AG09309 (cell line): ENCODE data around the gene BRAT1.

Experiments used
- DNase-seq: peaks from one replicate; pipeline ENCODE4 v3.0.0-alpha.2; 2010; ENCODE audit warnings: low read depth
- H3K4me3 ChIP-seq: 2 replicates; pipeline ENCODE4 v1.5.1; 2011; ENCODE audit warnings: mild to moderate bottlenecking, low read depth, low read length, moderate library complexity; ENCODE audit not compliant: control insufficient read depth
- TF ChIP-seq, protein P1 (sequence below): IDR thresholded peaks from 2 replicates; pipeline ENCODE4 v1.5.1; 2011; ENCODE audit warnings: mild to moderate bottlenecking, low read depth, low read length, inconsistent platforms; ENCODE audit not compliant: insufficient read depth, control insufficient read depth; ENCODE audit errors: missing control alignments

The BRAT1 gene

DNA sequence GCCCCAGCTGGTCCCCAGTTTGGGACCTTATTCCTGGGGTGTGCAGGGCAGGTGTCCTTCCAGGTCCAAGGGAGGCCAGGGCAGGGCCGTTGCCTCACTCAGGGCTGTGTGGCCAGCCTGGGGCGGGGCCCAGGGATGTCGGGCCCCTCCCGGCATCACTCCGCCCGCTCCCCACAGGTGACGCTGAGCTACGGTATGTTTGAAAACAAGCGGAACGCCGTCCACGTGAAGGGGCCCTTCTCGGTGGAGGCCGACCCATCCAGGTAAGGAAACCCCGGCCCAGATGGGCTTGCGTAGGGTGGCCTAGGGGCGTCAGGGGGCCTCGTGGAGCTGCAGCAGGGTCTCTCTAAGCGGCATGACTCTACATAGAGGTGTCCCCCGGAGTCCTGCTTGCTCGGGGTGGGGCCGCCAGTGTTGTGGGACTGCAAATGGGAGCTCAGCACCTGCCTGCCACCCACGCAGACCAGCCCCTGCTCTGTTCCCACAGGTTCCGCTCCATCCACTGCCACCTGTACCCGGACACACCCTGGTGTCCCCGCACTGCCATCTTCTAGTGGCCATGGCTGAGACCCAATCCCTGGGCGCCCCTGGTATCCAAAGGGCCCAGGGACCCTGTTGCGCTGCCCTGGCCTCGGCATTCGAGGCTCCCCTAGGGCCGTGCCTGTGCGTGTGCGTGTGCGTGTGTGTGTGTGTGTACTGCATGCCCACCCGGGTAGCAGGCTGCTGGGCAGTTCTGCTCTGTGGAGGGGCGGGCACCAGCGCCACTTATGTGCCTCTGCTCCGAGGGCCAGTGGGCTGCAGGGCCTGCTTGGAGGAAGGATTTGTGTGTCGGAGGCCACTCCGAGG, 28.4 kb downstream of the BRAT1 start:
- no peak overlapping the region for H3K4me3 ChIP-seq
- no peak for DNase-seq
- TF ChIP-seq, protein P1, sequence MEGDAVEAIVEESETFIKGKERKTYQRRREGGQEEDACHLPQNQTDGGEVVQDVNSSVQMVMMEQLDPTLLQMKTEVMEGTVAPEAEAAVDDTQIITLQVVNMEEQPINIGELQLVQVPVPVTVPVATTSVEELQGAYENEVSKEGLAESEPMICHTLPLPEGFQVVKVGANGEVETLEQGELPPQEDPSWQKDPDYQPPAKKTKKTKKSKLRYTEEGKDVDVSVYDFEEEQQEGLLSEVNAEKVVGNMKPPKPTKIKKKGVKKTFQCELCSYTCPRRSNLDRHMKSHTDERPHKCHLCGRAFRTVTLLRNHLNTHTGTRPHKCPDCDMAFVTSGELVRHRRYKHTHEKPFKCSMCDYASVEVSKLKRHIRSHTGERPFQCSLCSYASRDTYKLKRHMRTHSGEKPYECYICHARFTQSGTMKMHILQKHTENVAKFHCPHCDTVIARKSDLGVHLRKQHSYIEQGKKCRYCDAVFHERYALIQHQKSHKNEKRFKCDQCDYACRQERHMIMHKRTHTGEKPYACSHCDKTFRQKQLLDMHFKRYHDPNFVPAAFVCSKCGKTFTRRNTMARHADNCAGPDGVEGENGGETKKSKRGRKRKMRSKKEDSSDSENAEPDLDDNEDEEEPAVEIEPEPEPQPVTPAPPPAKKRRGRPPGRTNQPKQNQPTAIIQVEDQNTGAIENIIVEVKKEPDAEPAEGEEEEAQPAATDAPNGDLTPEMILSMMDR: no peak

DNA sequence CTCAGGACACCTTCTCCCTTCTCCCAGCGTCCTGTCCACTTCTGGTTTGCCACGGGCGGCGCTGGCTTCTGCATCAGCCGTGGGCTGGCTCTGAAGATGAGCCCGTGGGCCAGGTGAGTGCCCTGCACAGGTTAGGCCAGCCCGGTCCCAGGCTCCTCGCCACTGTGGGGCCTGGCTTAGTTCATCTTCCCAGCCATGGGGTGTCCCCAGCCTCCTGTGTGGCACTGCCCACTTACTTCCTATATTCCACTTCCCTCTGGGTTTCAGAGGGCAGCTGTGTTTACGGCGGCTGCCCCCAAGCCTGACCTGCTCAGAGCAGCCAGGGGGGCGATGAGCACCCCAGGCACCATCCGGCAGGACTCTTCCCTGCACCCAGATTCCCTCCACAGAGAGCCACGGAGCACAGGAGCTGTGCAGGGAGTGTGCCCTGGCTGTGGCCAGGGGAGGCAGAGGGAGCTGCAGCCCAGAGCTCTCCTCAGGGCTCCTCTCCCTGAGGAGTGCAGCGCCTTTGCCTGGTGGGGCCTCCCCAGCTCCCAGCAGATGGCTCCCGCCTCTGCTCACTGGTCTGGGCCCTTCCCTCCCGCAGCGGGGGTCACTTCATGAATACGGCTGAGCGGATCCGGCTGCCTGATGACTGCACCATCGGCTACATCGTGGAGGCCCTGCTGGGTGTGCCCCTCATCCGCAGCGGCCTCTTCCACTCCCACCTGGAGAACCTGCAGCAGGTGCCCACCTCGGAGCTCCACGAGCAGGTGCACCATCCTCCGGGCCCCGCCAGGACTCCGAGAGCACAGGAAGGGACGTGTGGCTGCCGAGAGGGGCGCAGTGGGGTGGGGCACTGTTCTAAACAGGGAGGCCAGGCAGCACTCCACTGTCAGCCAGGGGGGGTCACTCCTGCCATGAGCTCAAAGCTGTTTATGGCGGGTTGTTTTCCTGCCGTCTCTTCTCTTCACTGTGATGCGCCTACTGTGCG, 29.4 kb downstream of the BRAT1 start:
- DNase-seq: no peak
- TF ChIP-seq, protein P1: no peak
- no peak overlapping the region for H3K4me3 ChIP-seq

DNA sequence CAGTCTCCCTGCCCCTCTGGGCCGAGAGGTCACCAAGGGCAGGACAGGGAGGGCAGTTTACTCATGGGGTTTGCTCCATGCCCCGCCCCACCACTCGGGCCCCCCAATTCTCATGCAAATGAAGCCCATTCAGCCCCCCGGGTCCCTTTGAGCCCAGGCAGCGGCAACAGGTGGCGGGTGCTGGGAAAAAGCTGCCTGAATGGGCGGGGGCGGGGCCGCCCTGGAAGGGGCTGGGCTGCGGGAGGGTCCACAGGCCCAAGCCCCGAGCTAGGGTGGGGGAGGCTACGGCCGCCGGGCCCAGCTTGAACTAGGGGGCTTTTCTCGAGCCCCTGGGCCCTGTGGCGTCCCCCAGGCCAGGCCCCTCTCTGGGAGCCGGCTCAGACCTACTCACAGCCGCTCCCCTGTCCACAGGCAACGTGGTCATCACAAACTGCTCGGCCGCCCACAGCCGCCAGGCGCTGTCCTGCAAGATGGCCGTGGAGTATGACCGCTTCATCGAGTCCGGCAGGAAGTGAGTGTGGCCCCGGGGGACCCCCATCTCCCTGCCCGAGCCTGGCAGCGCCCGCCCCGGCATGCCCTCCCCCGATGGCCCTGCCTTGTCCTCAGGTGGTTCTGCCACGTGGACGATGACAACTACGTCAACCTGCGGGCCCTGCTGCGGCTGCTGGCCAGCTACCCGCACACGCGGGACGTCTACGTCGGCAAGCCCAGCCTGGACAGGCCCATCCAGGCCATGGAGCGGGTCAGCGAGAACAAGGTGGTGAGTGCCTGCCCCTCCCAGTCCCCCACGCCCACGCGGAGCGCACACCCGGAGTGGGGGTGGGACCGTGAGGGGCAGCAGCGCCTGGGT, 30.3 kb downstream of the BRAT1 start:
- H3K4me3 ChIP-seq: no peak overlapping the region
- no peak for DNase-seq
- TF ChIP-seq, protein P1: no peak

DNA sequence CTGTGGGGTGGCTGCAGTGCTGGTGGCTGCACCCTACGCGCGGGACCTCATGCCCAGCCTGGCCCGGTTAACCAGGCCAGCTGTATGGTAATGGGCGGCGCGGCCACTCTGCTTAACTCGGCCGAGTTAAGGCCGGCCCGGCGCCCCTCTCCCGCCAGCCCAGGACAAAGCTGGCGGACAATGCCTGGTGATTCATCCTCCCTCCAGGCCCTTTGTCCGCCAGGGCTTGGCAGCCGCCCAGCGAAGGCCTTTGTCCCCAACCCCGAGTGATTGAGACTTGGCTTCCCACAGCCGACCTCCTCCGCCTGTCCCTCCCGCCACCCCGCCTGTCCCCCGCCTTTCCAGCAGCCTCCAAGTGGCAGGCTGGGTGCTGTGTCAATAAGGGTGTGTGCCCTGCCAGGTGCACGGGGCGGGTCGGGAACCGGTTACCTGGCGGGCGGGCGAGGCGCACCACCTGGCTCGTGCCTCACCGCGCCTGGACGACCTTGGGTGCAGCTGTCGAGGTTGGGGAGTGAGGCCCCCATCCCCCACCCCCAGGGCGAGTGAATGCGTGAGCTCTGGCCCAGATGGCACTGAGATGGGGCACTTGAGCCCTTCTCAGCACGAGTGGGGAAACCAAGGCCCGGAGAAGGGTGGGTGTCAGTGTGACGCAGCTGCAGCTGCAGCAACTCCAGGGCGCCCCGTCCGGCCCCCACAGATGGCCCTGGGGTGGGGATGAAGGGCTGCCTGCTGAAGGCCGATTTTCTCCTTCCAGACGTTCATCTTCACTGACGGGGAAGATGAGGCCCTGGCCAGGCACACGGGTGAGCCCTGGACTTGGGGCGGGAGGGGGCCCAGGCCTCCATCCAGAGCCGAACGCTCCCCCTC, 31.1 kb downstream of the BRAT1 start:
- TF ChIP-seq, protein P1: no peak
- no peak for DNase-seq

DNA sequence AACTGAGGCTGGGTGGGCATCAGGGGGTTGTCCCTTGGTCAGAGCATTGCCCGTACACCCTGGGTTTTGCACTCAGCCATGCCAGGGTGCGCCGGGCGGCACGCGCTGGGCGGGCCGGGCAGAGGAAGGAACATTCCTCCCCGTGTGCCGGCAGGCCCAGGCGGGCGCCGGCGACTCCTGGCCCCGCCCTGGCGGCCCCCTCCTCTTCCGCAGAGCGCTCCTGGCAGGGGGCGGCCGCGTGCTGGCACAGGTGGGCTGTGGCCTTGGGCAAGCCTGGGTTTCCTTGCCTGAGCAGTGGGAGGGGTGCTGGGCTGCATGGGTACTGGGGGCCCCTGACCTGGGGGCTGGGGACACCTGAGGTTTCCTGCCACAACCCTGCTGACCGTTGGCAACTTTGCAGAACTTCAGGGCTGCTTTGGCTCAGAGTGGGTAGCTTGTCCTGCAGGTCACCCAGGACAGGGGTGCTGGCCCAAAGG, 31.8 kb downstream of the BRAT1 start:
- no peak overlapping the region for H3K4me3 ChIP-seq
- TF ChIP-seq, protein P1: no peak
- DNase-seq: no peak

More for the DNA sequence above, 31.1 kb downstream of the BRAT1 start:
- H3K4me3 ChIP-seq: no peak overlapping the region
